AG09319 (cell line): ENCODE data around the gene MMP23B.
"Not testable (repeated sequence)": the region's sequence is repeated elsewhere in the genome, so short reads cannot be mapped to it uniquely, and the experiment has no call there.

ENCODE experiments used
- DNase-seq: peaks from one replicate; pipeline ENCODE4 v3.0.0-alpha.2; 2010; ENCODE audit warnings: low read depth; ENCODE audit errors: extremely low read depth
- TF ChIP-seq, protein P1 (sequence below): IDR thresholded peaks from 2 replicates; pipeline ENCODE4 v1.5.1; 2011; ENCODE audit warnings: low read depth, mild to moderate bottlenecking, inconsistent platforms, low read length, moderate library complexity

Gene MMP23B

DNA sequence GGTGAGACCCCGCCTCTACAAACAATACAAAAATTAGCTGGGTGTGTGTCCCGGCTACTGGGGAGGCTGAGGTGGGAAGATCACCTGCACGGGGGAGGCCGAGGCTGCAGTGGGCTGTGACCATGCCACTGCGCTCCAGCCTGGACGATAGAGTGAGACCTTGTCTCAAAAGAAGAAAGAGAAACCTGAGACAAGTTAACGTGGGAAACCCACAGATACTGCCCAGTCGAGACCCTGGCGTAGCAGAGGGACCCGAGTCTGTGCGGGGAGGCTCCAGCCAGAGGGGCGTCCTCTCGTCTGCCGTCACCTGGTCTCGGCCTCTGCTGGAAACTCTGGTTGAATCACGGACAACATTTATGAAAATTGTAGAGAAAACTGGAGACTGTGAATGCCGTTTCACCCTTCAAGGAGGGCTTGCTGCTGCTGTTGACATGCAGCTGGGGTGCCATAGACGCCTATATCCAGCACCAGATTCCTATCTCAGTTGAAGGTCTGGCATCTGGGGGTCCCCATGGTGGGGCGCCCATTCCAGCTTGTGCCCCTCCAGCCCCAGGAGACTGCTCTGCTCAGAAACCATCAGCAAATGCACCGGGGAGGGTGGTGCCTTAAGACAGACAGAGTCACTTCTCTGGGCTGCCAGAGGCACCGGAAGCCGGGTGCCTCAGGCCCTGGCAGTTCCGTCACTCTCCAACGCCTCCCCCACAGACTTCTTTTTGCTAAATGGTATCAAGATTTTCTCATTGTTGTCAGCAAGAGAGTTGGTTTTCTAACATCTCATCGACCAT lies 40.4 kb downstream of the MMP23B start:
- TF ChIP-seq, protein P1, sequence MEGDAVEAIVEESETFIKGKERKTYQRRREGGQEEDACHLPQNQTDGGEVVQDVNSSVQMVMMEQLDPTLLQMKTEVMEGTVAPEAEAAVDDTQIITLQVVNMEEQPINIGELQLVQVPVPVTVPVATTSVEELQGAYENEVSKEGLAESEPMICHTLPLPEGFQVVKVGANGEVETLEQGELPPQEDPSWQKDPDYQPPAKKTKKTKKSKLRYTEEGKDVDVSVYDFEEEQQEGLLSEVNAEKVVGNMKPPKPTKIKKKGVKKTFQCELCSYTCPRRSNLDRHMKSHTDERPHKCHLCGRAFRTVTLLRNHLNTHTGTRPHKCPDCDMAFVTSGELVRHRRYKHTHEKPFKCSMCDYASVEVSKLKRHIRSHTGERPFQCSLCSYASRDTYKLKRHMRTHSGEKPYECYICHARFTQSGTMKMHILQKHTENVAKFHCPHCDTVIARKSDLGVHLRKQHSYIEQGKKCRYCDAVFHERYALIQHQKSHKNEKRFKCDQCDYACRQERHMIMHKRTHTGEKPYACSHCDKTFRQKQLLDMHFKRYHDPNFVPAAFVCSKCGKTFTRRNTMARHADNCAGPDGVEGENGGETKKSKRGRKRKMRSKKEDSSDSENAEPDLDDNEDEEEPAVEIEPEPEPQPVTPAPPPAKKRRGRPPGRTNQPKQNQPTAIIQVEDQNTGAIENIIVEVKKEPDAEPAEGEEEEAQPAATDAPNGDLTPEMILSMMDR: no peak
- DNase-seq: no peak

DNA sequence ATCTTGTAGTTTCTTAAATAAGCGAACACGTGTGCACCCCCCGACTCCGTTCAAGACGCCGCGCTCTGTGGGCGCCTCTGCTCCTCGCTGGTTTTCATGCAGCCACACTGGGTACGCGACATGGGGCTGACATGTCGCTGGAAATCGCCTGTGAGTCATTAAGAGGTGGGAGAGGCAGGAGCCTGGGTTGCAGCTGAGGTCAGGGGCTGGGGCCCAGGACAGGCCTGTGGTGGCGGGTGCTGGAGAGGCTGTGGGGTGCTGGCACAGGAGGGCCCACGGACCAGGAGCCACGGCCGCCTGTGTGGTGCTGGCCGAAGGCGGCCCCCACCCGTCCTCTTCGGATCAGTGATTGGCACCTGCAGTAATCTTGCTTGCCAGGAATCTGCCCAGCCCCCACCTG lies 42.8 kb downstream of the MMP23B start:
- DNase-seq: not testable (repeated sequence)

DNA sequence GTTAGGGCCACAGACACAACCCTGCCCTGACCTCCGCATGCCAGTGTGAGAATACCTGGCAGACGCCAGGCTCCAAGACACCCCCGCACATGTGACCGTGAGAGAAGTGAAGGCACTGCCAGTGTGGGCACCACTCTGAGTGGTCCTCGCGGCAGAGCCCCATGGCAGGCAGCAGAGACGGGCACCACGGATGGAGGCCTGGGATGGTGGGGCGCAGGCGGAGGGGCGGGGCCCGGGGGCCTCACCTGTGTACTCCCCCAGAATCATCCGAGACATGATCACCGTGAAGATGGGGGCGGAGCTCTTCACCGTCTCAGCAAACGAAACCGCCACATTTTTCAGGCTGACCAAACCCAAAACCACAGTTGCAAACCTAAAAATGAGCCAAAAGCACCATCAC lies 43.2 kb downstream of the MMP23B start:
- not testable (repeated sequence) for DNase-seq

DNA sequence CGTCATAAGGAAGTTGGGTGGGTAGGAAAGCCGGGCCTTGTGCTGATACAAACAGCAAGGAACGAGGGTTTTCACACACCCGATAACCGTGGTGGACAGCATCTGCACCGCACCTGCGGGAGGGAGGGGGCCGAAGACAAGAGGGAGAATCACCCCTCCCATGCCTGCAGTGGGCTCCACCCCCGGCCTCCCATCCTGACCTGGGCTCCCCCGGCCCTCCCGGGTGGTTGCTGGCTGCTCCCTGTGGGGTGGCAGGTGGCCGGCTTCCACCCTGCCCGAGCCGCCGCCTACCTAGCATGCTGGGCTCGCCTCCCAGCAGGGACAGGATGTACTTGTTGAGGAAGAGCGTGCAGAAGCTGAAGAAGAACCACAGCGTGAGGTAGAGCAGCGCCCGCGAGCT lies 44.1 kb downstream of the MMP23B start:
- DNase-seq: not testable (repeated sequence)

DNA sequence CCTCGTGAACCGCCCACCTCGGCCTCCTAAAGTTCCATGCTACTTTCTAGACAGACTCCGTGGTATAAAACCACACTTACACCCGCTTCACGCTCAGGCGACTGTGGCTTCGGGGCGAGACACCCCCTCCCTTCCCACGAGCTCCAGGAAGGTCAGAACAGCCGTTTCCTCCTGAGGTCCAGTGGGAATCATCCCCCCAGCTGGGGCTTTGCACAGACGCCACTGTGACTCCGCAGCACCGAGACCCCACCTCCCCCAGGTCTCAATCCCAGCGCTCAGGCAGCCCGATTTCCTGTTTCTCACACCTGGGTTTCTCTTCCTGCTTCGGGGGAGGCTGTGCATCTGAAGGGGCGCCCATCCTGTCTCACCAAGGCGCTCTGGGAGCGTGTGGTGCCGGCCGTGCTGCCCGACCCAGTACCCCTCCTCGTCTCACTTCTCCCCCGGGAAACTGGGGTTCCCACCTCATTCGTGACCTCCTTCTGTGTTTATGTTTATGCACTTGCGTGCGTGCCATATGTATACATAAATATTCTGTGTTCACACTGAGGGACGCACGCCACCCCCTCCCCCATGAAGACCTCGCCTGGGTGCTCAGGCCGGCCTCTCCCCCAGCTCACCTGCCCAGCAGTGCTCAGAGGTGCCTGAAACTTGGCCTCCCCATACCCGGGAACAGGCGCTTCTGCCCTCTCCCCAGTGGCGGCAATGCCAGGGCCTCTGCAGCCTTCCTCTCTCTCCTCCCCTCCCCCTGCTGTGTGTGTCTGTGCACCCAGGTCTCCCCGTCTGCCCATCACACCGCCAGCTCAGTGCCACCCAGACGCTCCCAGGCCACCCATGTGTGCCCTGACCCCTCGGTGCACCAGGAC lies 46.0 kb downstream of the MMP23B start:
- no peak for DNase-seq
- TF ChIP-seq, protein P1: no peak

DNA sequence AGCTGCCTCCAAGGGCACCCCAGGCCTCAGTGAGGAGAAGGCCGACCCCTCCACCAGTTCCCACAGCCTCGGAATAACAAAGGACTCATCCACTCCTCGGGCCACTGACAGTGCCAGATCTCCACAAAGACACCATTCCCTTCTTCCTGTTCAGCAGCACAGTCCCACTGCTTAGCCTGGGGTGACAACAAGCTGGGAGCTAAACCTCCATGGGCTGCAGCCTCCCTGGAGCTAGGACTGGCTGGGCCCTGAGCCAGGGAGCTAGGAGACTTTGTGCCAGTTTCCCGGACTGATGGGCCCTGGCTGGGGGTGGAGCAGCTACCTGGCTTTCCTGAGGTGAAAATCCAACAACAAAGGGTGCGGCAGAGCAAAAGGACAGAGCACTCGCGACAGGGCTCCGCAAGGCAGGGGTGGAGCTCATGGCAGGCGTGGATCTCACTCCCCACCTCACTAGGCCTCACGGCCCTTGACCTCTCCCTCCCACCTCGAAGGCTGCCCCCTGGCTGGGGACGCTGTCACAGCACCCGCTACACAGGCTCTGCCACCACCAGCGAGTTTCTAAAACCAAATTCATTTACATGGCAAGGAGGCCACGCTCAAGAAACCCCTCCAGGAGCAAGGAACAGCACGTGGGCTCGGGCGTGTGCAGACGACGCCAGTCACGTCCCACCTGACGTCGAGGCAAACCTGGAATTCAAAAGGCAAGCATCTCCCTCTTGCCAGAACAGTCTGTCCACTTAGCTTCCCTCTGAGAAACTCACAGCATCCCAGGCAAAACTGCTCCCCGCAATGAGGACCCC lies 46.8 kb downstream of the MMP23B start:
- TF ChIP-seq, protein P1: no peak; the same call in 1 of the 2 replicates
- DNase-seq: no peak

DNA sequence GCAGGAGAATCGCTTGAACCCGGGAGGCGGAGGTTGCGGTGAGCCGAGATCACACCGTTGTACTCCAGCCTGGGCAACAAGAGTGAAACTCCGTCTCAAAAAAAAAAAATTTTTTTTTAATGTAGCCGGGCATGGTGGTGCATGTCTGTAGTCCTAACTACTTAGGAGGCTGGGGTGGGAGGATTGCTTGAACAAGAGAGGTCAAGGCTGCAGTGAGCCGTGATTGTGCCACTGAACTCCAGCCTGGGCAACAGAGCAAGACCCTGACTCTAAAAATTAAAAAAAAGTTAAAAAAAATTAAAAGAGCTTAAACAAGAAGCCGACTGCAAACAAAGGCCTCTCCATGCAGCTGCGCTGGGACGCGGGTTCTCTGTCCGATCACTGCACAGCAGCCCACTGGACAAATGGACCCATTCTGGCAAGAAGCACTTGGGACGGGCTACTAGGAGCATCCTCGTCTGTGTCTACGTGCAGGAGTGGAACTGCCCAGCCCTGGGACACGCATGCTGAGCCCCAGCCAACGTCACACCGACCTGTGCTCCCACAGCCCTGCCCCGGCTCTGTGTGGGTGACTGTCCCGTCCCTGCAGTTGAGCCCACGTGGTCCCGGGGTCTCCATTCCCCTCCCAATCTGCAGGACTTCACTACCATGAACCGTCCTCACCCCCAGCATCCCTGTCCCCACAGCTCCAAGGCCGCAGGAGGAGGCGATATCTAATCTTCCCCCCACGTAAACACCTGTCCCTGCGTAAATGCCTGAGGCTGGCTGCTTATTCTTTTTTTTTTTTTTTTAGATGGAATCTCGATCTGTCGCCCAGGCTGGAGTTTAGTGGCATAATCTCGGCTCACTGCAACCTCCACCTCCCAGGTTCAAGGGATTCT lies 48.3 kb downstream of the MMP23B start:
- DNase-seq: no peak
- TF ChIP-seq, protein P1: no peak

DNA sequence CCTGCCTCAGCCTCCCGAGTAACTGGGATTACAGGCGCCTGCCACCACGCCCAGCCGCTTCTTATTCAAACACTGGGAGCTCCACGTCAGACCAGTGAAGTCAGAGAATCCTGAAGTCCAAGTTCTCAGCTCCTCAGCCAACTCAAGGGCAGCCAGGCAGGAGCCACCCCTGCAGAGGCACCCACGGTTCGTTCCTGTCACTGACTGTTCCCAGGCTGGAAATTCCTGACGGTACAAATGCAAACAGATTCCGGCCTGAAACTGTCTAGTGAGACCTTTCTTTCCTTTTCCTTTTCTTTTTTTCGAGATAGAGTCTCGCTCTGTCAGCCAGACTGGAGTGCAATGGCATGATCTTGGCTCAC lies 48.9 kb downstream of the MMP23B start:
- DNase-seq: no peak

More for the DNA sequence above, 48.9 kb downstream of the MMP23B start:
- TF ChIP-seq, protein P1: no peak
